Measurements from ENCODE around the gene ENO3. TPM values are rescaled to one million over a fixed set of nuclear protein-coding genes. Genes with fewer than 3 reads are reported as not detected.

The ENO3 gene
- total RNA-seq, 2 experiments from 2014 or later: 17.2 to 20.5 TPM

GRCh38 chr17:4947411-4948165, 3.3 kb upstream of the ENO3 start:
- H3K27ac ChIP-seq (ENCODE audit: low read depth in 1 of 2, low read length in 2 of 2): peak overlapping the region; percentile 96 to 98
- DNase-seq (peak; percentile 38 to 83 (median 67)), ATAC-seq (ENCODE audit: poor library complexity) (peak; percentile 21)
- peak overlapping the region; percentile 90 for H3K27ac Mint-ChIP-seq
- H3K36me3 ChIP-seq (ENCODE audit: insufficient read depth, low read length): peaks cover 43% of the 10 kb centered on the region
- no peaks in the 10 kb centered on the region for H3K9me3 Mint-ChIP-seq
- peak overlapping the region; percentile 99 for H3K4me3 ChIP-seq (ENCODE audit: low read length)
- H3K4me3 Mint-ChIP-seq: peak overlapping the region; percentile 99
- no peaks in the 10 kb centered on the region for H3K27me3 ChIP-seq (ENCODE audit: control insufficient read depth in 1 of 2, insufficient read depth in 2 of 2, low read length in 2 of 2)
- H3K36me3 Mint-ChIP-seq (ENCODE audit: low read depth): peaks cover 53% of the 10 kb centered on the region
- intact Hi-C loops (cut with DNase I, micrococcal nuclease): loop anchor here (1.0 to 5.0 kb wide), 4 partner anchors 7 to 235 kb away; partner anchors contain the start of genes ARRB2 (in 2 of the 2), INCA1 (in 1 of the 2), KIF1C (in 1 of the 2) and RNF167 (in 1 of the 2)
- ChIA-PET CTCF (interaction anchor here (1.2 to 2.3 kb wide), 3 partner anchors 19 to 48 kb away, joined by 3 to 7 read pairs (median 3); partner anchors contain the start of genes C17orf107 and SPAG7), POLR2A (interaction anchor here (0.7 to 13.9 kb wide), 22 partner anchors 9 to 804 kb away, joined by 3 to 350 read pairs (median 5); partner anchors contain the start of genes ARRB2, C17orf107, CHRNE and CYB5D2)
- no peak for TF ChIP-seq CTCF (IDR thresholded peaks at IDR 0.05)
- H3K9me3 ChIP-seq (ENCODE audit: control insufficient read depth in 1 of 2, insufficient read depth in 1 of 2, low read length in 2 of 2): peaks cover 0 to 3% of the 10 kb centered on the region in 2 experiments
- peaks cover 63% of the 10 kb centered on the region for H3K4me1 Mint-ChIP-seq (ENCODE audit: low read depth)
- no peaks in the 10 kb centered on the region for H3K27me3 Mint-ChIP-seq
- peaks cover 59% of the 10 kb centered on the region for H3K4me1 ChIP-seq (ENCODE audit: insufficient read depth, low read length)

- Histone ChIP-seq H3K27me3 (ENCODE audit: control insufficient read depth in 1 of 2, insufficient read depth in 2 of 2, low read length in 2 of 2) (no peaks in the 10 kb centered on the region), H3K36me3 (ENCODE audit: insufficient read depth, low read length) (peaks cover 35% of the 10 kb centered on the region), H3K9me3 (ENCODE audit: control insufficient read depth in 1 of 2, insufficient read depth in 1 of 2, low read length in 2 of 2) (peaks cover 0 to 3% of the 10 kb centered on the region in 2 experiments), H3K4me1 (ENCODE audit: insufficient read depth, low read length) (peaks cover 51% of the 10 kb centered on the region), H3K27ac (ENCODE audit: low read depth in 1 of 2, low read length in 2 of 2) (peak within 1 kb of the TSS; percentile 96 to 98), H3K4me3 (ENCODE audit: low read length) (peak within 1 kb of the TSS; percentile 99)
- peak; percentile 82 to 96 (median 90) for DNase-seq
- H3K27me3 Mint-ChIP-seq: no peaks in the 10 kb centered on the region
- H3K4me3 Mint-ChIP-seq: peak within 1 kb of the TSS; percentile 99
- intact Hi-C loops (cut with DNase I, micrococcal nuclease): loop anchor here (1.0 to 5.0 kb wide), 4 partner anchors 8 to 236 kb away; partner anchors contain the start of genes ARRB2 (in 2 of the 2), INCA1 (in 1 of the 2), KIF1C (in 1 of the 2) and RNF167 (in 1 of the 2)
- peaks cover 55% of the 10 kb centered on the region for H3K4me1 Mint-ChIP-seq (ENCODE audit: low read depth)
- peaks cover 45% of the 10 kb centered on the region for H3K36me3 Mint-ChIP-seq (ENCODE audit: low read depth)
- no peaks in the 10 kb centered on the region for H3K9me3 Mint-ChIP-seq
- TF ChIP-seq CTCF (IDR thresholded peaks at IDR 0.05): no peak
- ChIA-PET POLR2A (interaction anchor here (0.9 to 13.9 kb wide), 21 partner anchors 9 to 805 kb away, joined by 3 to 350 read pairs (median 5); partner anchors contain the start of genes ARRB2, C17orf107, CHRNE and CYB5D2), CTCF (interaction anchor here (1.2 to 1.5 kb wide), 3 partner anchors 20 to 49 kb away, joined by 3 to 4 read pairs (median 3); partner anchors contain the start of genes C17orf107 and SPAG7)
- ATAC-seq (ENCODE audit: poor library complexity): peak; percentile 55
- H3K27ac Mint-ChIP-seq: peak within 1 kb of the TSS; percentile 90
Observed at GRCh38 chr17:4948166-4948930, 2.6 kb upstream of the ENO3 start, which contains the start of gene PFN1. Gene PFN1 (minus strand): TSS chr17:4948530. CDS start chr17:4948394, 136 bp downstream.
